H4 (cell line): ENCODE results near the gene SPECC1L. TPM values are rescaled to one million over a fixed set of nuclear protein-coding genes. Genes with fewer than 3 reads are reported as not detected.
A peak's percentile ranks its signal among the peaks of the same experiment; 100 is the strongest.

ENCODE experiments used
- DNase-seq: peaks from one replicate; pipeline ENCODE4 v3.0.0-alpha.2; 2015; ENCODE audit warnings: low spot score
- total RNA-seq: library from RNA; depleted of rRNA; stranded (reverse); fragments of >200 nt; shearing (Covaris generic); gene quantifications from 2 replicates; pipeline ENCODE4 v1.2.3, GENCODE V29; 2014

SPECC1L gene
- total RNA-seq, 1 experiment from 2014 or later: 10.8 TPM

DNA sequence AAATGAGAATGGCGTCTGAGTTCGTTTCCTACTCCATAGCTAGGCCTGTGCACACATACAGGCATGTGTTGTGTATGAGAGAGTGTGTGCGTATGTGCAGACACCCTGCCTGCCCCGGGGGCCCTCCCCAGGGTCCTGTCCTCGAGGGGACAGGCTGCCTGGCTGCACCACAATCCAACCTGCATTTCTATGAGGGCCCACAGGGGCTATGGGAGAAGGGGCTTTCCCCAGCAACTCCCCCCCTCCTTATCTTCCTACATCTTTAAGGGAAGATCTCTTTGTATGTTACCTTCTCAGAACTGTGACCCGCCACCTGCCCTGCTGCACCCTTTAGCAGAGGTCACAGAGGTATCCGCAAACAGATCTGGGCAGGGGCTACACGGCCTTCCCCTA is 171.7 kb downstream of the SPECC1L start:
- DNase-seq: no peak

DNA sequence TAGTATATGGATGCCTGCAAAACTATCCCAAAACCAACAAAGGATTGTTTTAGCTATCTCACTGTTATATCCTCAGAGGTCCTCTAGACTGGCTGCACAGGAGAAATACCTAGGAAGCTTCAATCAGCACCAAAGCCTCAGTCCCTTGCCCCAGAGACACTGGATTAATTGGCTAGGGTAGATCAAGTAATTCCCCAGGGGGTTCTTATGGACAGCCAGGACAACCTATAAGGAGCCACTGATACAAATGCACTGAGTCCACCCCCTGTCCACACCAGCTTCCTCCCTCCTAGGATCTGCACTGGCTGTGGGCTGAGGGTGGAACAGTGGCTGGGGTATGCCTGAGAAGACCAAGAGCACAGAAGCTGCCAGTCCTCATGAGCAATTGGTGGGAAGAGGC is 173.0 kb downstream of the SPECC1L start:
- no peak for DNase-seq

DNA sequence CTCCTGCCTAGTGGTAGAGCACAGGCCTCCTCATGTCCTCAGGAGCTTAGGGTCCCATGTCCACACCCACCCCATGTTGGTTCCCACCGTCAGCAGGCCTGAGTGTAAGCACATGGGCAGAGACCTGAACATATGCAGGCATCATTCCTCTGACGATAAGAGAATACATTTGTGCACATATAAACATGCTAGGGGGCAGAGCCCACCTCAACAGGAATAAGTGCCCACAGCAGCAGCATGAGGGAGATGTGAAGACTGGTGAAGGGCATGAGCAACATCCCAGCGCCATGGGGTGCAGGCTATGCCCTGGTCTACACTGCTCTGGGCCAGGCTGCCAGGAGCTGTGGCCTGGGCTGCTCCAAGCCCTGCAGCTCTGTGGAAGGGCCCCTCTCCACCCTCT is 173.6 kb downstream of the SPECC1L start:
- DNase-seq: no peak

DNA sequence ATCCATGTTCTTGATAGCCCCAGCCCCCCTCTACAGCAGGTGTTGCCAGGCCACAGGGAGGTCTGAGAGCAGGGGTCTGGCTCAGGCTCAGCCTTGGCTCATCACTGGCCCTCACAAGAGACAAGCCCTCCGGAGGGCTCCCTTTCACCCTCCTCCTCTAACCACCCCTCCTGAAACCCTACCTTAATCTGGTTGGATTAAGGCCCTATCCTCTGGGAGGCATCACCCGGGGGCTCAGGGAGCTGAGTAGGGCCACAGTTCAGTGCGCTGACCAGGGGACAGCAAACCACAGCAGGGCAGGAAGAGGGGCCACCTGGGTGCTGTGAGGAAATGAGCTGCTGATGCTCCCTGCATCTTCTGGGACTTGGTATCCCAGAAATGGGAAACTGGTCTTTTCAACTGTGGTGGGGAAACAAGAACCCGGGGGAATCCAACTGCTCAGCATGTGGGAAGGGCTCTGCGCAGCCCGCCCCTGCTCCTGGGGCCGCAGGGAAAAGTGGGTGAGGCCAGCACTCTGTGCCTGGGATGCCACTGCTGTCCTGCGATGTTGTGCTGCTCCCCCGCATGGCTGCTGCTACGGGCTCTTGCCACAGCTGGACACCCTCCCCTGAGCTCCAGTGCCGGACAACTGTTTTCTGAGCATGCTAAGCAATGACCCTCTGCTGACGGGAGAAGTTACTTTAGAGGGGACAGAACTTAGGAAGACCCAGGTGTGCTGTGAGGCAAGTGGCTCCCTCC is 174.3 kb downstream of the SPECC1L start:
- no peak for DNase-seq

DNA sequence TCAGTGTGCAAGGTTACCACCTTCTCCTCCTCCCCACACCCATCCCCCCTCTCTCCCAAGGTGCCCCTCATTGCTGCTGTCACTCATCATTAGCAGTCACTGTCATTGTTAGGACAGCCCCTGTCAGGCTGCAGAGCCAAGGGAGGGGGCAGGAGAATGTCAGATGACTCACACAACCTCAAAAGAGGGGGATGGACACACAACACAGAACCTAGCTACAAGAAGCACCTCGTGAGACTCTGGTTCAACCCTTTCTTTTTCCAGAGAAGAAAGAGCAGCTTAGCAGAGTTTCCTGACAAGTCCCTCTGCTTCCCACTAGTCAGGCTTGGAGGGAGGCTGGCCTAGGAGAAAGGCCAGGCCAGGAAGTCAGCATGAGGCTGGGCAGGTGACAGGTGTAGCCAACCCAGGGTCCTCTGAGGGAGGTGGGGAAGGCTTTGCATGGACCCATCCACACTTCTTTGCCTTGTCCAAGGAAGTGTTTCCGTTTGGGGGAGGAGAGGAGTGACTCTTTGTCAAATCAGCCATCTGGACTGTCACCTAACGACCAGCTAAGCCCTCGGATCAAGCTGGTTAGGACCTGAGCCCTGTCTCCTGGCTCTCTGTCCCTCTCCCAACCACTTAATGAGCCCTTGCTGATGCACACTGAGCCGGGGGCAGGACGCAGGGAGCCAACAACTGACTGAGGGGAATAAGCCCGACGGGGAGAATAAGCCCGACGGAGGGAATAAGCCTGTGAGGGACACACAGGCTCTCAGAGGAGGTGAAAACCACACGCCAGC is 175.0 kb downstream of the SPECC1L start:
- DNase-seq: no peak

DNA sequence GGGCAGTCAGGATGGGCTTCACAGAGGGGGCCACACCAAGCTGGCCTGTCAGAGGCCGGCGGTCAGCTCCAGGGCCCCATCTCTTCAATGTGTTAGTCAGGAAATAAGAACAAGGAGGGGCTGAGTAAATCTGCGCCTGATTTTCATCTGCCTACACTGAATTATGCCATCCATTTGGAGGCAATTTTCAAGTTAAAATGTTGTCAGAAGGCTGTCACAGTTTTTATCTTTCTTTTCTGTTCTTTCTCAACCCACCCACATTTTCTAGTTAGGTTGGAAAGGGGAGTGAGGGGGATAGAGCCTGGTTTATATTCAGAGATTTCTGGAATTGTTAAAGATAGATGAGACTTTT is 175.6 kb downstream of the SPECC1L start:
- DNase-seq: no peak

DNA sequence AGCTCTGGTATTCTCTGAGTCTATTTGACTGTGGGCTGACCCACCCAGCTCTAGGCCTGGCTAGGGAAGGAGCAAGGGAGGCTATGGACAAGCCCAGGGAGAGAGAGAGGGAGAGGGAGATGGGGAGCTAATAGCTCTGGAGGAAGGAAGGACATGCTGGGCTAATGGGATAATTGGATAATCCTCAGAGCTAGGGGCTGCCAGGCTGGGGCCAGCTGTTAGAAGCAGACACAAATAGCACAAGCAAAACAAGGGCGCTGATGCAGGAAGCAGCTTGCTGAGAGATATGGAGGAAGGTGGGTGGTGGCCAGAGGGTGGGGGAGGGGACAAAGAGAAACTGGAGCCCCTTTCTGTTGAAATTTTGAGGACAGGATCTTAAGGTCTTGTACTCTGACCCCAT is 180.0 kb downstream of the SPECC1L start:
- DNase-seq: no peak

DNA sequence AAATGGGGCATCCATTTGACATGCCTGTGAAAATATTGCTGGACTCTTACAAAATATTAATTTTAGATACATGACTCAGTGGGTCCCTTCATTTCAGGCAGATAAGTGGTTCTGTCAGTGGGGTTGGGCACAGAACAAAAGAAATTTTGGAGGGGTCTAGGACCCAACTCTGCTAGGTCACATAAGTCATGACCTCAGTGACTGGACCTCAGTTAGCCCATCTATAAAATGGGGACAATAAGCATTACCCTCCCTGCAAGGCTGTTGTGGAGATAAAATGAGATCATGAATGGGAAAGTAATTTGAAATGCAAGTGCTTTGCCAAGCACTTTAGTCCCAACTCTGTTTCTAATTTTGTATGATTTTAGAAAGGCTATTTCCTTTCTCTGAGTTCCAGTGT is 180.5 kb downstream of the SPECC1L start:
- DNase-seq: no peak

DNA sequence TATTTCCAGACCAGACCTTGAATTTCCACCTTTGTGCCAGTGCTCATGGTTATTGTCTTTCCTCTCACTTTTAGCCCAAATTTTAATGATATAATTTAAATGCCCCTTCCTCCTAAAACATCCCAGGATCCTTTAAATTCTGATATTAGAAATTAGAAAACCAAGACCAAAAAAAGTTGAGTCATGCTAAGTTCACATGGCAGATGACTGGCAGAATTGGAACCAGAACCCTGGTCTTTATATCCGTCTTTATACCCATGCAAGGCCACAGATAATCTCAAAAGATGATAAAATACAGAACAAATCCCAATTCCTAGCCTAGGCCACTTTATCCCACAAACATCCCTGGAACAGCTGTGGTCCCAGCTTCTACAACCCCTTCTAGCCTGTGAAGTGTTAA is 183.2 kb downstream of the SPECC1L start:
- DNase-seq: no peak

DNA sequence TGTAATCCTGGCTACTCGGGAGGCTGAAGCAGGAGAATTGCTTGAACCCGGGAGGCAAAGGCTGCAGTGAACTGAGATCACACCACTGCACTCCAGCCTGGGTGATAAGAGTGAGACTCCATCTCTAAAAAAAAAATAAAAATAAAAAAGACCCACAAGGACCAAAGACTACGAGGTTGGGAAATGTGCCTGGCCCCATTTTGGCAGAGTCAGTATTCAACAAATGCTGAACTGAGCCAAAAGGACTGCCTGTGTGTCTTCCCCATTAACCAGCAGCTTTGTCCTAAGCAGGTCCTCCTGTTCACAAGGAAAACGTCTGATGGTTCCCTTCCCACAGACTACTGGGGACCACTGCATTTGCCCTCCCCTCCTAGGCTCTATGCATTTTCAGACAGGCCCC is 184.4 kb downstream of the SPECC1L start:
- DNase-seq: no peak

DNA sequence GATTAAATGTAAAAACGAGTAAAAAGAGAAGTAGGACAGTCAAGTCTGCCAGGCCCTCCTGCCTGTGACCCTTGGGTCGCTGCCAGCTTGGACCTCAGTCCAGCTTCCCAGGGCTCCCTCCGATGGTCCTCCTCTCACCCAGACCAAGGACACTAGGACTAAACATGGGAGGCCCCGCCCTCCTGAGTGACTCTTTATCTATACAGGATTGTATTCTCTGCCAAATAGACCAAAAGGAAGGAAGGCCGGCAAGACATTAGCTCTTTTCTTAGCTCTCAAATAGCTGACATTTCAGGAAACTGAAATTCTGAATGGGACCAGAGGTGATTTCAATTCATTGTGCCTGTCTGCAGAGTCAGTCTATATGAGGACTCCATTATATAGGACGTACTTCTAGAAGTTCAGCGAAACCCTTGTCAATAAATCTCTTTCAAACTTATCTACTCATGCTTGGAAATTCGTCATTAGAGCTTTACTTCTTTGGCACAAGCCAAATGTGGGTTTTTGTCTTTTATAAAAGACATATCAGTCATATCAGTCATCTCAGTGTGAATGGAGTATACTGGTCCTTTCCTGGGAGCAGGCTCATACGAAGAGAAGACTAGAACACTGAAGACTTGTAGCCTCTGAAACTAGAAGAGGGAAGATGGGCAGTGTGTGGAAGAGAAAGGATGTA is 185.3 kb downstream of the SPECC1L start:
- DNase-seq: no peak

DNA sequence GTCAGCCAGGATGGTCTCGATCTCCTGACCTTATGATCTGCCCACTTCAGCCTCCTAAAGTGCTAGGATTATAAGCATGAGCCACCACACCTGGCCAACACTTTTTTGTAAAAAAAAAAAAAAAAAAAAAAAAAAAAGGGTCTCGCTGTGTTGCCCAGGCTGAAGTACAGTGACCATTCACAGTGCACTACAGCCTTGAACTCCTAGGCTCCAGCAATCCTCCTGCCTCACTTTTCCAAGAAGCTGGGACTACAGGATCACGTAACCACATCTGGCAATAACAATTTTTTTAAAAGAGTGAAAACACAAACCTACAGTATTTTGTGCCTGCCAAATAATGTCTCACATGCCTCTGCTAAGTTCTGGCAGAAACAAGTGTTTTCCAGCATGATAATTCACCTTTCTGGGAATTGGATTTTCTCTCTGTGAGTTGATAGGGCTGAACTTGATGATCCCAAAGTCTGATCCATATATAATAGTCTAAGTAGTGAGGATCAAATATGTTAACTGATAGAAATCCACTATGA is 187.3 kb downstream of the SPECC1L start:
- DNase-seq: no peak

DNA sequence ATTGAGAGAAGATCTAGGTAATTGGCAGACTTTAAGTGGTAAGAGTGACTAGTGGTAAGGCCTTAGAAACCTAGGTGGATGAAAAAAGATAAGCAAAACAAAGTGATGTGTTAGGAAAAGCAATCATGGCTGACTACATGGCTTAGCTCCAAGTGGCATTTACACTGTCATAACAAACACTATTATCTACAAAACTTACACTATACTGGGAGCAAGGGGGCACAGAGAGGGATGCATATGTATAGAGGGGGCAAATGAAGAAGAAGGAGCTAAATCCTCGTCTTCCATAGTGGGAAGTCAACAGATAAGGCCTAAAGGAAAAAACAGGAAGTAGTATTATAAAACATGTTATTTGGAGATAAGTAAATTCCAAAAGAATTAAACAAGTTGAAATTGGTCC is 189.3 kb downstream of the SPECC1L start:
- no peak for DNase-seq

DNA sequence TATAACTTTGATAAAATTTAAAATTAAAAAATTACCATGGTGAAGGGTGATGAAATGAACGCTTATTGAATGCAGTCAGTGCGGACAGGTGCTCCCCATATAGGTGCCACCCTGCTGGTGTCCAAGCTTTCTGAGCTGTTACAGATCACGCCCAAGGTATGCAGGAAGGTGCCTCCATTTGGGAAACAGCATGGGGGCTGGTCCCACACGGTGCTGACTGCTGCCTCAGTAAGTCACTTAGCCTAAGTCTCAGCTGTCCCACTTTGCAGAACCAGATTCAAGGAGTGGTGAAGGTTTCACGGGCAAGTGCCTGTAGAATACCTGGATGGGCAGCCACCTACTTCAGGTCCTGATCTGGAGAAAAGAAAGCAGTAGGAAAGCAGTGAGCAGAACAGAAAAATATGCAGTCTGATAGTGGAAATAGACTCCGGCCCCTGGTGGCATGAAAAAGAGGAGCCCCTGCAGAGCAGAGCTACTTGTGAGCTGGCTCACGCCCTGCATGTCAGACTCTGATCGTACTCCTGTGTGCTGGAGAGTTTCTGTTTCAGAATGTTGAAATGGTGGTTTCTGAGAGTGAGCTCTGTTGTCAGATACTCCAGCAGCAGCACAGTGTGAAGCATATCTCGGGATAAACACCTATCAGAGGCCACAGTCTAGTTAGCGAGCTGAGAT is 189.9 kb downstream of the SPECC1L start:
- no peak for DNase-seq

DNA sequence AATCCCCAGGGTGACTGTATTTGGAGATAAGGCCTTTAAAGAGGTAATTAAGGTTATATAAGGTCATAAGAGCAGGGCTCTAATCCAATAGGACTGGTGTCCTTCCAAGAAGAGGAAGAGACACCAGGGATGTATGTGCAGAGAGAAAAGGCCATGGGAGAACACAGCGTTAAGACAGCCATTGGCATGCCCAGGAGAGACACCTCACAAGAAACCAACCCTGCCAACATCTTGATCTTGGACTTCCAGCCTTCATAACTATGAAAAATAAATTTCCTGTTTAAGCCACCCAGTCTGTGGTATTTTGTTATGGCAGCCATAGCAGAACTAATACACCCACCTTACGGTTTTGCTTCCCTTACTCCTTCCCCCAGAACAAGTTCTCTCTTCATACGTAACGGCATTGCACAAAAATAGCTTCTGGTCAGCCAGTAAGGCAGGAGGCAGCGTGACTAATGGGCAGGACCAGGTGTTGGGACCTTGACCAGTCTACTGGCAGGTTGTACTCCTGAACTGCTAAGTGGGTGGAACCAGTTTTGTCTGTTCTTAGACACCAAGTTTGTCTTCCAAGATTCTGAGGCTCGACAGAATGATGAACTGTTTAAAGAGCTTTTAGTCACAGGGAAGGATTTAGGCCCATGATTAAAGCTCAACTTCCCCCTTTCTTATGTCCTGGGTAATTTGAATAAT is 192.6 kb downstream of the SPECC1L start:
- DNase-seq: no peak

DNA sequence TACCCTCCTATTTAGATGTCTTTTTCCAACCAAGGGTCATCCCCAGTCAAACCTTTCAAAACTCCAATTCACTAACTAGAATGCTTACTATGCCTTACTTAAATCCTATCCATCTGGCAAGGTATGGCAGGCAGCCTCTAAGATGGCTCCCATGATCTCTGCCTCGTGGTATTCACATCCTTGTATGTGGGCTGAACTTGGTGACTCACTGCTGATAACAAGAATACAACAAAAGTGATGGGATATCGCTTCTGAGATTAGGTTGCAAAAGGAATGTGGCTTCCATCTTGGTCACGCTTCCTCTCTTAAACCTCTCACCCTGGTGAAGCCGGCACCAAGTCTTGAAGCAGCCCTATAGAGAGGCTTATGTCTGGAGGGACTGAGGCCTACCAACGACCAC is 194.9 kb downstream of the SPECC1L start:
- peak; percentile 10 for DNase-seq

DNA sequence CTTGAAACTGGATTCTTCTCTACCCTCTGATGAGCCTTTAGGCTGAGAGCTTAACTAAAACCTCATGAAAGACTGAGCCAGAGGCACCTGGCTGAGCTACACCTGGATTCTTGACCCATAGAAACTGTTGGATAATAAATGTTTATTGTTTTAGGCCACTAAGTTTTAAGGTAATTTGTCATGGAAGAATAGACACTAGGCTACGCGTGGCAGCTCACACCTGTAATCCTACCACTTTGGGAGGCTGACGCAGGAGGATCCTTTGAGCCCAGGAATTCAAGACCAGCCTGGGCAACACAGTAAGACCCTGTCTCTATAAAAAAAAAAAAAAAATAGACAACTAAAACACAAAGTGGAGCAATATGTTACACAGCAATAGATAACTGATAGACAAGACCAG is 195.3 kb downstream of the SPECC1L start:
- DNase-seq: no peak

DNA sequence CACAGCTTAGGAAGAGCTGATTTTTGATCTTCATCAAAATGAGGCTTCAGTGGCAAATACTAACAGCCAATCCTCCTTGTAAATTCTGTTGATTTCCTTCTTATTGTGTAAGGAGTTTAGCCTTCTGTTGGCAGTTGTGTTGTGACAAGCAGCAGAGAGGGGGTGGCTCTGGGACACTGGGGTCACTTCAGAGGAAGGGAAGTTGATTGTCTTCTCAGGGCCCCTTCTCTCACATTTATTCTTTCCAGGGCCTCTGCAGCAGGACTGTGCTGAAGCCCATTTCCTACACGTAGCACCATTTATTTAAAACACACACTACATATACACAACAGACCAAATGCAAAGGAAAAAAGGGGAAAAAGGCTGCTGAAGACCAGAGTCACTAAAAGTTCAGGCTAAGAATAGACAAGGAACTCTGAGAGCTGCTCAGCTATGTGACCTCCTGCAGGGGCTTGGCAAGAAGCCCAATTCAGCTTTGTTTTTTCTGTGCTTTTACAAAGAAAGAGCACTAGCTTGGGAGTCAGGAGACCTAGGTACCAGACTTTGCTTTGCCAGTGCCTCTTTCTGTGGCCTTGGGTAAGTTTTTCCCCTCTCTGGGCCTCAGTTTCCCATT is 196.2 kb downstream of the SPECC1L start:
- DNase-seq: peak; percentile 32

DNA sequence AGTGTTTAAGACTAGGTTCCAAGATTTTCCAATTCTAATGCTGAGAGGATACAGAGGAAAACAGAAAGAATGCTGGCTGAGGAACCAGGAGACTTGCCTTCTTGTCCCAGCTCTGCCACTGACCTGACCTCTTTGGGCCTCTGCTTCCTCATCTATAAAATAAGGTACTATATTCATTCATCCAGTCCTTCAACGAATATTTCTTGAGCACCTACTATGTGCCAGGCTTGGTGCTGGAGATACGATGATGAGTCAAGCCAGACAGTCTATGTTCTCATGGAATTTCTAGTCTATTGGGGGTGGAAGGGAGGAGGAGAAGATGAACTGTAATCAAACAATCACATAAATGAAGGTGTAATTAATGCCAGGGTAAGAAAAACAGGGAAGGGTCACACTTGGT is 196.7 kb downstream of the SPECC1L start:
- DNase-seq: no peak
